Spleen (tissue), 11 donors: Measurements from ENCODE around the gene TMC6. TPM values are rescaled to one million over a fixed set of nuclear protein-coding genes. Genes with fewer than 3 reads are reported as not detected.

Source experiments
- DNase-seq: peaks from one replicate; pipeline ENCODE4 v3.0.0-alpha.2; 2020
- H3K27ac ChIP-seq, 8 donors: fragments of 200-600 bp; sonication (generic) in 7 of 8; 1 replicate in 4 of 8; 2 replicates in 4 of 8; pipeline versions ENCODE4 v1.5.0 to v1.8.0; 2016 to 2021; ENCODE audit warnings: inconsistent platforms in 4 of 8, mild to moderate bottlenecking in 4 of 8, moderate library complexity in 1 of 8
- H3K27me3 ChIP-seq, 7 donors: fragments of 200-600 bp; sonication (generic) in 6 of 7; replicated peaks in 1 of 7; 1 replicate in 4 of 7; 2 replicates in 3 of 7; pipeline versions ENCODE4 v1.5.0 to v1.8.0; 2016 to 2021; ENCODE audit warnings: inconsistent platforms in 3 of 7, mild to moderate bottlenecking in 1 of 7
- H3K36me3 ChIP-seq, 6 donors: fragments of 200-600 bp; sonication (generic) in 5 of 6; 1 replicate in 4 of 6; 2 replicates in 2 of 6; pipeline versions ENCODE4 v1.5.0 to v1.8.0; 2016 to 2021; ENCODE audit warnings: inconsistent platforms in 2 of 6
- H3K4me1 ChIP-seq, 6 donors: fragments of 200-600 bp; sonication (generic) in 5 of 6; 1 replicate in 3 of 6; 2 replicates in 3 of 6; pipeline versions ENCODE4 v1.5.0 to v1.8.0; 2016 to 2021; ENCODE audit warnings: inconsistent platforms in 3 of 6
- H3K4me3 ChIP-seq, 8 donors: fragments of 200-600 bp; sonication (generic) in 7 of 8; 1 replicate in 4 of 8; 2 replicates in 4 of 8; pipeline versions ENCODE4 v1.5.0 to v1.8.0; 2016 to 2021; ENCODE audit warnings: inconsistent platforms in 4 of 8, mild to moderate bottlenecking in 4 of 8, moderate library complexity in 2 of 8
- H3K9me3 ChIP-seq, 8 donors: fragments of 200-600 bp; sonication (generic) in 7 of 8; 1 replicate in 4 of 8; 2 replicates in 4 of 8; pipeline versions ENCODE4 v1.5.0 to v1.8.0; 2016 to 2021; ENCODE audit warnings: inconsistent platforms in 4 of 8
- POLR2A ChIP-seq, 3 donors: fragments of 450-650 bp; IDR thresholded peaks; one replicate each; pipeline ENCODE4 v1.5.1; 2017; ENCODE audit warnings: antibody characterized with exemption in 3 of 3, mild to moderate bottlenecking in 1 of 3
- POLR2AphosphoS5 ChIP-seq, 3 donors: sonication (generic); formaldehyde crosslinking; IDR thresholded peaks; one replicate each; pipeline ENCODE4 v1.5.1; 2017; ENCODE audit warnings: antibody characterized with exemption in 3 of 3
- WGBS, 5 donors: extraction: QIAGEN DNeasy Blood & Tissue Kit in 3 of 5; methylation state at CpG; one replicate each; pipeline versions ENCODE4 v1.1.5 to v1.1.7; 2013 to 2018; 5-methylcytosine and 5-hydroxymethylcytosine counted together
- intact Hi-C: fragments of 100-400 bp; cut with DNase I; formaldehyde crosslinking; loops from one replicate; pipeline ENCODE4 v1.15.0; 2023; ENCODE audit warnings: low total_unique reads
- polyA plus RNA-seq, 3 donors: library from polyadenylated mRNA; stranded (reverse); fragments of 200-250 nt; gene quantifications; one replicate each; pipeline ENCODE4 v1.2.1, GENCODE V29; 2013
- total RNA-seq, 7 donors: library from RNA; depleted of rRNA in 3 of 7; stranded (reverse); fragments of >200 nt in 3 of 7; fragmentation: NEBNext Ultra II Directional in 4 of 7; extraction: Animal tissue kit (Norgen Biotek cat#: 25700) in 4 of 7; gene quantifications; one replicate each; pipeline versions ENCODE4 v1.1.0 to v1.2.1, GENCODE V29; 2016 to 2021
- TF ChIP-seq, protein P1 (sequence below), 11 experiments: fragments of 200-600 bp in 7 of 11; fragments of 450-650 bp in 4 of 11; sonication (generic) in 4 of 11; IDR thresholded peaks in 8 of 11; conservative IDR thresholded peaks in 3 of 11; 1 replicate in 7 of 11; 2 replicates in 4 of 11; pipeline versions ENCODE4 v1.4.0 to v1.8.0; 2016 to 2021; ENCODE audit warnings: antibody characterized with exemption in 11 of 11, inconsistent platforms in 4 of 11, mild to moderate bottlenecking in 1 of 11
- donor health status: healthy with polysubstance abuse.
- donor health status: DM: no; HTN: no; CAD: no; lungs with moderate emphysema.
- donor health status: DM: no; HTN: no; CAD: no.
- donor health status: Bipolar disorder and iron deficiency.
- donor health status: healthy.
- donor health status: DM: no; HTN: no; CAD: no.
- donor health status: DM: yes; HTN: yes; CAD: no.

Gene TMC6
- total and polyA plus RNA-seq, 10 donors, result 132 to 425 (median 260) TPM

GRCh38 chr17:78133179-78133951 is 4.8 kb upstream of the TMC6 start:
- Histone ChIP-seq H3K27ac (peak overlapping the region; percentile 87 to 97 (median 94)), H3K4me3 (peak overlapping the region in 7 of 8 donors; percentile 57 to 98 (median 91)), H3K4me1 (peaks cover 54 to 100% (median 91%) of the 10 kb centered on the region in 6 donors), H3K9me3 (no peaks in the 10 kb centered on the region), H3K36me3 (peaks cover 2 to 56% (median 33%) of the 10 kb centered on the region in 6 donors), H3K27me3 (no peaks in the 10 kb centered on the region)
- 59 to 70% (median 66%) methylated on average over 20 to 30 of the region's 30 CpGs for WGBS, 5 donors
- TF ChIP-seq POLR2AphosphoS5 (IDR thresholded peaks at IDR 0.05) (no peak), POLR2A (IDR thresholded peaks at IDR 0.05) (no peak)
- TF ChIP-seq, protein P1, sequence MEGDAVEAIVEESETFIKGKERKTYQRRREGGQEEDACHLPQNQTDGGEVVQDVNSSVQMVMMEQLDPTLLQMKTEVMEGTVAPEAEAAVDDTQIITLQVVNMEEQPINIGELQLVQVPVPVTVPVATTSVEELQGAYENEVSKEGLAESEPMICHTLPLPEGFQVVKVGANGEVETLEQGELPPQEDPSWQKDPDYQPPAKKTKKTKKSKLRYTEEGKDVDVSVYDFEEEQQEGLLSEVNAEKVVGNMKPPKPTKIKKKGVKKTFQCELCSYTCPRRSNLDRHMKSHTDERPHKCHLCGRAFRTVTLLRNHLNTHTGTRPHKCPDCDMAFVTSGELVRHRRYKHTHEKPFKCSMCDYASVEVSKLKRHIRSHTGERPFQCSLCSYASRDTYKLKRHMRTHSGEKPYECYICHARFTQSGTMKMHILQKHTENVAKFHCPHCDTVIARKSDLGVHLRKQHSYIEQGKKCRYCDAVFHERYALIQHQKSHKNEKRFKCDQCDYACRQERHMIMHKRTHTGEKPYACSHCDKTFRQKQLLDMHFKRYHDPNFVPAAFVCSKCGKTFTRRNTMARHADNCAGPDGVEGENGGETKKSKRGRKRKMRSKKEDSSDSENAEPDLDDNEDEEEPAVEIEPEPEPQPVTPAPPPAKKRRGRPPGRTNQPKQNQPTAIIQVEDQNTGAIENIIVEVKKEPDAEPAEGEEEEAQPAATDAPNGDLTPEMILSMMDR (IDR thresholded peaks at IDR 0.05 in 8 of 11, conservative IDR thresholded peaks at IDR 0.05 in 3 of 11), result no peak
- DNase-seq, result peak; percentile 84
- intact Hi-C loops, result no loop called here

DNA sequence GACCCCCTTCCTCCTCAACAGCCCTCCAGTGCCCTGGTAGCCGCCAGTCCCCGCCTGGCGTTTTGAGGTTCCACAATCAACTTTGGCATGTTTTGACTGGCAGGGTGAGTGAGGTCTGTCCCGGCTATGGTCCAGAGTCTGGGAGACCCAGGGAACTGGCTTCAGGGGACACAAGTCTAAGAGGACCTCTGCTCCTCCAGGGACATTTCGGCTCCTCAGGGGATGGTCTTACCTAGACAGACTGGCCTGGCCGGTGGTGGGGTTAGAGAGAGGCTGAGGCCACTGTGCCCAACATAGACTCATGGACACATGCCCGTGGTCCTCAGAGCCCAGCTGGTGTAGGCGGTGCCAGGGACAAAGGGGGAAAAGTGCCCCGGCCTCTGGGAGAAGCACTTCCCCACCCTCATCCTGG is 4.2 kb upstream of the TMC6 start:
- Histone ChIP-seq H3K36me3 (peaks cover 2 to 51% (median 33%) of the 10 kb centered on the region in 6 donors), H3K4me3 (peak overlapping the region; percentile 57 to 98 (median 86)), H3K27me3 (no peaks in the 10 kb centered on the region), H3K4me1 (peaks cover 53 to 100% (median 90%) of the 10 kb centered on the region in 6 donors), H3K9me3 (no peaks in the 10 kb centered on the region), H3K27ac (peak overlapping the region; percentile 87 to 97 (median 94))
- intact Hi-C loops, result no loop called here
- TF ChIP-seq POLR2A (IDR thresholded peaks at IDR 0.05) (no peak), POLR2AphosphoS5 (IDR thresholded peaks at IDR 0.05) (no peak)
- TF ChIP-seq, protein P1 (IDR thresholded peaks at IDR 0.05 in 8 of 11, conservative IDR thresholded peaks at IDR 0.05 in 3 of 11), result no peak
- 46 to 61% (median 47%) methylated on average over 8 to 9 of the region's 9 CpGs for WGBS, 5 donors
- DNase-seq, result peak; percentile 82

- WGBS, 5 donors, result 7 to 16% (median 12%) methylated on average over 17 to 38 of the region's 38 CpGs
- no peaks in the 10 kb centered on the region for H3K27me3 ChIP-seq
- H3K9me3 ChIP-seq, result no peaks in the 10 kb centered on the region
- H3K36me3 ChIP-seq, result peaks cover 2 to 47% (median 32%) of the 10 kb centered on the region in 6 donors
- H3K4me1 ChIP-seq, result peaks cover 48 to 100% (median 88%) of the 10 kb centered on the region in 6 donors
- peak overlapping the region; percentile 57 to 98 (median 86) for H3K4me3 ChIP-seq
- TF ChIP-seq POLR2A (IDR thresholded peaks at IDR 0.05) (no peak), POLR2AphosphoS5 (IDR thresholded peaks at IDR 0.05) (peak; percentile 87 to 91 (median 89))
- DNase-seq, result peak; percentile 97
- intact Hi-C loops, result no loop called here
- H3K27ac ChIP-seq, result peak overlapping the region; percentile 87 to 97 (median 94)
Measured at GRCh38 chr17:78132084-78132676, 3.6 kb upstream of the TMC6 start.

GRCh38 chr17:78131172-78132083 is 2.9 kb upstream of the TMC6 start:
- peak overlapping the region; percentile 87 to 97 (median 94) for H3K27ac ChIP-seq
- WGBS, 5 donors, result 5 to 28% (median 6%) methylated on average over 17 to 74 of the region's 74 CpGs
- peak overlapping the region; percentile 57 to 98 (median 86) for H3K4me3 ChIP-seq
- DNase-seq, result peak; percentile 91
- H3K4me1 ChIP-seq, result peaks cover 52 to 100% (median 88%) of the 10 kb centered on the region in 6 donors
- peaks cover 2 to 43% (median 25%) of the 10 kb centered on the region in 6 donors for H3K36me3 ChIP-seq
- TF ChIP-seq POLR2AphosphoS5 (IDR thresholded peaks at IDR 0.05), result peak in 2 of 3 donors; percentile 13 to 56
- TF ChIP-seq, protein P1 (IDR thresholded peaks at IDR 0.05 in 8 of 11, conservative IDR thresholded peaks at IDR 0.05 in 3 of 11), result no peak
- no peaks in the 10 kb centered on the region for H3K9me3 ChIP-seq
- intact Hi-C loops, result no loop called here
- H3K27me3 ChIP-seq, result no peaks in the 10 kb centered on the region
